Heart right ventricle (tissue), 16 donors: Measurements from ENCODE around the gene SLC35D3. TPM values are rescaled to one million over a fixed set of nuclear protein-coding genes. Genes with fewer than 3 reads are reported as not detected.

ENCODE experiments used
- ATAC-seq, 8 donors: fragments of 200-7000 bp; cut with Tn5 transposase; one replicate each; pipeline ENCODE4 v1.9.1; 2020; ENCODE audit warnings: mild to moderate bottlenecking in 8 of 8, moderate library complexity in 8 of 8, moderate number of reproducible peaks in 1 of 8
- DNase-seq, 2 donors: peaks; one replicate each; pipeline ENCODE4 v3.0.0-alpha.2; 2020
- H3K27ac ChIP-seq, 10 donors: fragments of 200-600 bp; sonication (generic) in 2 of 10; one replicate each; pipeline versions ENCODE4 v1.5.0 to v1.8.0; 2020 to 2022; ENCODE audit warnings: mild to moderate bottlenecking in 3 of 10
- H3K27me3 ChIP-seq, 7 donors: fragments of 200-600 bp; one replicate each; pipeline ENCODE4 v1.8.0; 2021 to 2022; ENCODE audit warnings: mild to moderate bottlenecking in 2 of 7
- H3K36me3 ChIP-seq, 9 donors: fragments of 200-600 bp; sonication (generic) in 1 of 9; one replicate each; pipeline versions ENCODE4 v1.5.0 to v1.8.0; 2020 to 2022; ENCODE audit warnings: mild to moderate bottlenecking in 2 of 9
- H3K4me1 ChIP-seq, 9 donors: fragments of 200-600 bp; sonication (generic) in 1 of 9; one replicate each; pipeline versions ENCODE4 v1.5.0 to v1.8.0; 2020 to 2022; ENCODE audit warnings: mild to moderate bottlenecking in 4 of 9
- H3K4me3 ChIP-seq, 10 donors: fragments of 200-600 bp; sonication (generic) in 2 of 10; one replicate each; pipeline versions ENCODE4 v1.5.0 to v1.8.0; 2020 to 2022; ENCODE audit warnings: mild to moderate bottlenecking in 7 of 10, moderate library complexity in 2 of 10
- H3K9me3 ChIP-seq, 11 donors: fragments of 200-600 bp in 10 of 11; sonication (generic) in 2 of 11; one replicate each; pipeline versions ENCODE4 v1.5.0 to v1.8.0; 2013 to 2022; ENCODE audit warnings: mild to moderate bottlenecking in 2 of 11, control low read depth in 1 of 11, moderate library complexity in 1 of 11
- CTCF ChIP-seq, 9 donors: fragments of 200-600 bp; sonication (generic) in 2 of 9; IDR thresholded peaks; one replicate each; pipeline versions ENCODE4 v1.5.0 to v1.8.0; 2021 to 2022; ENCODE audit warnings: antibody characterized with exemption in 9 of 9, mild to moderate bottlenecking in 5 of 9, moderate library complexity in 1 of 9
- WGBS, 2 donors: extraction: QIAGEN DNeasy Blood & Tissue Kit; methylation state at CpG; one replicate each; pipeline ENCODE4 v1.1.7; 2013; ENCODE audit warnings: inconsistent platforms in 1 of 2; 5-methylcytosine and 5-hydroxymethylcytosine counted together
- intact Hi-C, 10 donors: fragments of 100-400 bp; cut with DNase I; formaldehyde crosslinking; loops; one replicate each; pipeline versions ENCODE4 v1.11.1 to v1.14.2; 2022
- polyA plus RNA-seq, 2 donors: library from polyadenylated mRNA; stranded (reverse); fragments of 200-250 nt; gene quantifications; one replicate each; pipeline ENCODE4 v1.2.3, GENCODE V29; 2013
- total RNA-seq, 10 donors: library from RNA; stranded (reverse); fragmentation: NEBNext Ultra II Directional in 3 of 10; extraction: Animal tissue kit (Norgen Biotek cat#: 25700) in 3 of 10; gene quantifications; one replicate each; pipeline versions ENCODE4 v1.2.1 to v1.2.4, GENCODE V29; 2021 to 2023
- donor health status: Arrhythmogenic right ventricular cardiomyopathy.
- donor health status: ischemic (EF 13 %, LVEDD 7.1; RV severe dilation, severe dysfunction).
- donor health status: healthy with polysubstance abuse.
- donor health status: DM: no; HTN: yes; CAD: no.
- donor health status: DM: no; HTN: no; CAD: no.
- donor health status: ischemic (EF 25% LVEDD 6.9; RV normal size, moderate dysfunction).
- donor health status: ischemic (EF 25% LVEDD 5.7; RV mildly dilated, moderate dysfunction).
- donor health status: healthy.
- donor health status: DM: yes; HTN: yes; CAD: no.
- donor health status: Ischemic cardiomyopathy.
- donor health status: ischemic (EF 35%, LVEDD 5.7; RV mildly dilated, moderate dysfunction).
- donor health status: nonischemic (EF 11% LVEDD 7.7; RV severe dilation, severe dysfunction).
- donor health status: DM: yes; HTN: yes; CAD: no.
- donor health status: PGD.
- donor health status: ischemic (EF 29% LVEDD 5.4; RV normal size, mild dysfunction).
- donor health status: nonischemic (EF 23%, LVEDD 6.1; RV moderate dilation, normal function).

SLC35D3 gene
- total and polyA plus RNA-seq, 12 donors = 0.04 TPM; not detected in 11

GRCh38 chr6:136886091-136886490 lies 36.0 kb upstream of the SLC35D3 start:
- no peaks in the 10 kb centered on the region for H3K9me3 ChIP-seq
- H3K4me1 ChIP-seq = peaks cover 0 to 9% (median 0%) of the 10 kb centered on the region in 9 donors
- H3K36me3 ChIP-seq = no peaks in the 10 kb centered on the region
- intact Hi-C loops = no loop called here
- no peak overlapping the region for H3K4me3 ChIP-seq
- ATAC-seq (no peak), DNase-seq (no peak)
- WGBS, 2 donors = 80% methylated on average over 3 of the region's 3 CpGs
- H3K27ac ChIP-seq = no peak overlapping the region
- no peak for TF ChIP-seq CTCF (IDR thresholded peaks at IDR 0.05)
- no peaks in the 10 kb centered on the region for H3K27me3 ChIP-seq

GRCh38 chr6:136887953-136888352 lies 34.1 kb upstream of the SLC35D3 start:
- intact Hi-C loops = no loop called here
- 21 to 39% methylated on average over 1 of the region's 1 CpG for WGBS, 2 donors
- H3K36me3 ChIP-seq = no peaks in the 10 kb centered on the region
- H3K27me3 ChIP-seq = no peaks in the 10 kb centered on the region
- no peak for TF ChIP-seq CTCF (IDR thresholded peaks at IDR 0.05)
- no peak overlapping the region for H3K4me3 ChIP-seq
- ATAC-seq = no peak
- no peak overlapping the region for H3K27ac ChIP-seq
- H3K9me3 ChIP-seq = no peaks in the 10 kb centered on the region
- no peak for DNase-seq
- H3K4me1 ChIP-seq = peaks cover 0 to 9% (median 0%) of the 10 kb centered on the region in 9 donors

- intact Hi-C loops = no loop called here
- Histone ChIP-seq H3K4me3 (no peak overlapping the region), H3K27ac (no peak overlapping the region), H3K9me3 (no peaks in the 10 kb centered on the region), H3K27me3 (no peaks in the 10 kb centered on the region), H3K4me1 (peaks cover 0 to 9% (median 0%) of the 10 kb centered on the region in 9 donors), H3K36me3 (no peaks in the 10 kb centered on the region)
- ATAC-seq (no peak), DNase-seq (no peak)
- no peak for TF ChIP-seq CTCF (IDR thresholded peaks at IDR 0.05)
- WGBS, 2 donors = 87 to 89% methylated on average over 6 of the region's 6 CpGs
Measured at GRCh38 chr6:136889271-136890193, 32.6 kb upstream of the SLC35D3 start.

- H3K4me1 ChIP-seq = peaks cover 0 to 9% (median 0%) of the 10 kb centered on the region in 9 donors
- WGBS, 2 donors = 74 to 81% methylated on average over 4 of the region's 4 CpGs
- intact Hi-C loops = no loop called here
- no peak for ATAC-seq
- H3K36me3 ChIP-seq = no peaks in the 10 kb centered on the region
- H3K27ac ChIP-seq = no peak overlapping the region
- no peak overlapping the region for H3K4me3 ChIP-seq
- DNase-seq = no peak
- no peaks in the 10 kb centered on the region for H3K9me3 ChIP-seq
- H3K27me3 ChIP-seq = no peaks in the 10 kb centered on the region
- TF ChIP-seq CTCF (IDR thresholded peaks at IDR 0.05) = no peak
Measured at GRCh38 chr6:136890194-136890839, 31.8 kb upstream of the SLC35D3 start.
